ENCODE measurements around the gene DPY19L1.
"Not testable (repeated sequence)": the region's sequence is repeated elsewhere in the genome, so short reads cannot be mapped to it uniquely, and the experiment has no call there.

DPY19L1 gene

DNA sequence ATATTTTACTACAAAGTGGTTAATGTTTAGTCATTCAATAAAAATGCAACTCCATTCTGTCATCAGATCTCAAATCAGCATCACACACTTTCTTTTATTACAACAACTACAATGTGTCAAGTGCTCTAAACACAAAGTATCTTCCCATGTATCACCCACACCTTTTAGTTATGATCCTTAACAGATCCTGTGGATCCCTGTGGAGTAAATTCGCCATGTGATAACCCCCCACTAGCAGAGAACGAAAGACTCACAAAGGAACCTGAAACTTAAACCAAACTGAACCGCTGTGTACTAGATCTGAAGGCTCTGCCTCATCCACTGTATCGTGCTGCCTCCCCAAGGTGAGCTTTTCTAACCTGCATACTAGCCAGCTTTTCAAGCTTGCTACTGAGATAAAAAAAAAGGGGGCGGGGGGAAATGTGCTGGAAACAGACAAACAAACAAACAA, 1.7 kb downstream of the DPY19L1 start:
- no peak for DNase-seq (ENCODE audit: low read depth in 2 of 2)

GRCh38 chr7:35032166-35032565, 5.1 kb downstream of the DPY19L1 start:
- DNase-seq (ENCODE audit: low read depth in 2 of 2) = no peak

DNA sequence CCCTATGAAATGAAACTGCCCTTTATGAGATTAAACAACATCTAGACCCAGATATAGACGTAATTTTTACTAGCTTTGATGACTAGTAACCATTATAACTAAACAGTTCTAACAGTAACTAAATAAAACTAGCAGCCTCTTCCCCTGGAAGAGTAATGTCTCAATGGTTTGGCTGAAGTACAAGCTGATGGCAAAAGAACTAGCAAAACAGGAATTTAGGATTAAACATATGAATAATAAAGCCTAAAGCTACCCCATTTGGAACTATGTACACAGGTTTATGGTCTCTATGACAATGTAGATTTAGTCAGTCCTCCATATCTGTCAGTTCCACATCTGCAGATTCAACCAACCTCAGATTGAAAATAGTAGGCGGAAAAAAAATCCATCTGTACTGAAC, 6.4 kb downstream of the DPY19L1 start:
- no peak for DNase-seq (ENCODE audit: low read depth in 2 of 2)

GRCh38 chr7:35029311-35029710, 8.0 kb downstream of the DPY19L1 start:
- no peak for DNase-seq (ENCODE audit: low read depth in 2 of 2)

- no peak for DNase-seq (ENCODE audit: low read depth in 2 of 2)
These were observed 11.1 kb downstream of the DPY19L1 start for GRCh38 chr7:35026150-35026549.

GRCh38 chr7:35025369-35025870, 11.9 kb downstream of the DPY19L1 start:
- DNase-seq (ENCODE audit: low read depth in 2 of 2) = no peak

DNA sequence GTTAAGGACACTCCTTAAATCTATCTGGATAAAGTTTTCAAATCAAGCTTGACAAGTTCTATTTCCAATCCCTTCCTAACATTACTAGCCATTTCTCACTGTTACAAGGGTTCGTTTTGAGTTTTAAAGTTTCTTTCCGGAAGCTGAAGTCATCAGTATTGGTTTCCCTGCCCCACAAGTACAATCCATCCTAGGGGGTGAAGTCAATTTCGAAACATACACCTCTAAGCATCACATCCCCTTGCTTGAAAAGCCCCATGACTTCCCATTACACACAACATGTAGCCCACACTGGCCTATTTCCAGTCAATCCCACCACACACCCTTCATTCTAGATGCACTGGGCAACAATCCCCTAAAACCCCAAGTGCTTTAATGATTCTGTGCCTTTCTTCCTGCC, 13.0 kb downstream of the DPY19L1 start:
- no peak for DNase-seq (ENCODE audit: low read depth in 2 of 2)

- no peak for DNase-seq (ENCODE audit: low read depth in 2 of 2)
These were observed 14.6 kb downstream of the DPY19L1 start for GRCh38 chr7:35022725-35023124.

GRCh38 chr7:35021445-35021844, 15.8 kb downstream of the DPY19L1 start:
- DNase-seq (ENCODE audit: low read depth in 2 of 2) = no peak

GRCh38 chr7:35019801-35020200, 17.5 kb downstream of the DPY19L1 start:
- DNase-seq (ENCODE audit: low read depth in 2 of 2) = no peak

- DNase-seq (ENCODE audit: low read depth in 2 of 2) = no peak
These were observed 18.0 kb downstream of the DPY19L1 start for GRCh38 chr7:35019179-35019729.

- DNase-seq (ENCODE audit: low read depth in 2 of 2) = no peak
These were observed 21.9 kb downstream of the DPY19L1 start for GRCh38 chr7:35015346-35015859.

- DNase-seq (ENCODE audit: low read depth in 2 of 2) = no peak
These were observed 25.1 kb downstream of the DPY19L1 start for GRCh38 chr7:35012160-35012559.

GRCh38 chr7:35011085-35011484, 26.2 kb downstream of the DPY19L1 start:
- DNase-seq (ENCODE audit: low read depth in 2 of 2) = no peak

GRCh38 chr7:35007768-35008167, 29.5 kb downstream of the DPY19L1 start:
- DNase-seq (ENCODE audit: low read depth in 2 of 2) = no peak

DNA sequence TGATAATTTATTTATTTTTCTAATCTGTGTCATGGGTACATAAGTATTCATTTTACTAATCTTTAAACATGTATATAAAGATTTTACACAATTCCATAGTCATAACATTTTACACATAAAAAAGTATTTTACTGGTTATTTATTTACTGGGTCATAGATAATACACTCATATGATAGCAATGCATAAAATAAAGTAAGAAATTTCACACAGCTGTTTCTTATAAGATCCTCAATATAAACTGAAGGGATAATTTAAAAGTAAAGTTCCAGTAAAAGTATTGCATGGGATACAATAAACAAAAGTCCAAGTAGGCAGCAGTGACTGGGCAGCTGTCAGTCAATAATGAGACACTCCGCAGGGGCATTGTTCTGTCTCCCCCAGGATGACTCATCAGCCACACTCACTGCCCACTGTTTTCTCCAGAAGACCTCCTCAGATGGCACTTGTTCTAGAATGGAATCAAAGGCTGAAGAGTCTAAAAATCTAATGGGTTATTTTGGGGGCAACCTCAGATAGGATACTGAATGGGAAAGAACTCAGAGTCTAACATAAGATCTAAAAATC, 32.7 kb downstream of the DPY19L1 start:
- no peak for DNase-seq (ENCODE audit: low read depth in 2 of 2)

- no peak for DNase-seq (ENCODE audit: low read depth in 2 of 2)
These were observed 33.5 kb downstream of the DPY19L1 start for GRCh38 chr7:35003679-35004303.

DNA sequence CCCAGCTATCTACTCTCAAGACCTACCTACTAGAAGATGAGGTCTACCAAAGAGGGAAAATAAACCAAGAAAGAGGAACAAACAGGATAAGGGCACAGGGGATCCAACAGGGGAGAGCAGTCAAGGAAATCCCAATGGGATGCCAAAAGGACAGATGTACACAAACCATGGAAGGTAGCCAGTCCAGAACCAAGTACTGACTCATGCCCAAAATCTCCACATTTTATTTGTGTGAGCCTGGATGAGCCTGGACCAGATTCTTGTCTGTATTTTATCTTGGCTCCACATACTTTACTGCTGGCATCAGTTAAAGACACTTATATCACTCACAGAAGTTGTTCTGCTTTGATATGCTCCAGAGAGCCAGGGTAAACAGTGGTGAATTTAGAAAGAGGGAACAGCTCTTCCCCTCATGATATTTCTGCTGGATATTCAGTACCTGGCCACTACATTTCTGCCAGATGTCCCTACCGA, 34.1 kb downstream of the DPY19L1 start:
- not testable (repeated sequence) for DNase-seq (ENCODE audit: low read depth in 2 of 2)

GRCh38 chr7:34998335-34998734, 39.0 kb downstream of the DPY19L1 start:
- not testable (repeated sequence) for DNase-seq (ENCODE audit: low read depth in 2 of 2)

DNA sequence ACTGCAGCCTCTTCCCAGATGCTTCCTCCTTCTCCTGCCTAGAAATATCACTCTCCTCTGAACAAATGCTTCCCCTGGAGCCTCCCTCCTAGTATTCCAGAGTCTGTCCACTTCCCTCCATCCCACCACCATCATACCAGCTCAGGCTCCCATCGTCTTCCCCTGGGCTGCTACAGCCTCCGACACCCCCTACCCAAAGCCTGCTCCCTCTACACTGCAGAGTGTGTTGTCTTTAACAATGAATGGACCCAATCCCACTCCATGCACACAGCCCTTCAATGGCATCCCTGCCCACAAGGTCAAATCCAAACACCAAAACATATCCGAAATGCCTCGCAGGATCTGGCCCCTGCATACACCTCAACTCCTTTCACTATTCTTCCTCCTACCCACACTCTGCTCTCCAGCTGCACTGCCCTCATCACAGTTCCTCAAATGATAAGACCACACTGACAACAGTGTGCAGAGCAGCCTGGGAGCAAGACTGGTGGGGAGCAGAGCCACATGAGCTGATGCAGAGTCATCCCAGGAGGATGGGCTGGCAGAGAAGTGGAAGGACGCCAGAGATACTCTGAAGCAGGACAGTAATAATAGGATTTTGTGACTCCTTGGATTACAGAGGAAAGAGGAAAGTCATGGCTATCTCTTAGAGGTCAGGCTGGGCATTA, 40.7 kb downstream of the DPY19L1 start:
- not testable (repeated sequence) for DNase-seq (ENCODE audit: low read depth in 2 of 2)

DNA sequence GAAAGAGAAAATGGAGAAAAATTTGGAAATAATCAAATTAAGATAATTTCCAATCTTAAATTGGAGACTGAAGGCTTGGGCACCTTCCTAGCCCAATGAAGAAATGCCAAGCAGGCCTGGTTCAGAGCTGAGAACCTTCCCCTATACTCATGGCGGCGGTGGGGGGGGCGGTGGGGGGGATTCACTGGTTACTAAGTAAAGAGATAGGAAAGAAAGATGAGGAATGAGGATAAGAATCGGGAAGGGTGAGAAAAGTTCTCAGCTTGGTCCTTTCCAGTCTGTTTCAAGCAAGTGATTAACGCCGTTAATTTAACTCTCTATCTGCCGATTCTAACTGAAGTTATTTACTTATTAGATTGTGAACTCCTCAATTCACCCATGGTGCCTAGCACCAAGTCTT, 41.5 kb downstream of the DPY19L1 start:
- DNase-seq (ENCODE audit: low read depth in 2 of 2) = no peak
